Measurements from ENCODE around the gene SASH3.

DNA sequence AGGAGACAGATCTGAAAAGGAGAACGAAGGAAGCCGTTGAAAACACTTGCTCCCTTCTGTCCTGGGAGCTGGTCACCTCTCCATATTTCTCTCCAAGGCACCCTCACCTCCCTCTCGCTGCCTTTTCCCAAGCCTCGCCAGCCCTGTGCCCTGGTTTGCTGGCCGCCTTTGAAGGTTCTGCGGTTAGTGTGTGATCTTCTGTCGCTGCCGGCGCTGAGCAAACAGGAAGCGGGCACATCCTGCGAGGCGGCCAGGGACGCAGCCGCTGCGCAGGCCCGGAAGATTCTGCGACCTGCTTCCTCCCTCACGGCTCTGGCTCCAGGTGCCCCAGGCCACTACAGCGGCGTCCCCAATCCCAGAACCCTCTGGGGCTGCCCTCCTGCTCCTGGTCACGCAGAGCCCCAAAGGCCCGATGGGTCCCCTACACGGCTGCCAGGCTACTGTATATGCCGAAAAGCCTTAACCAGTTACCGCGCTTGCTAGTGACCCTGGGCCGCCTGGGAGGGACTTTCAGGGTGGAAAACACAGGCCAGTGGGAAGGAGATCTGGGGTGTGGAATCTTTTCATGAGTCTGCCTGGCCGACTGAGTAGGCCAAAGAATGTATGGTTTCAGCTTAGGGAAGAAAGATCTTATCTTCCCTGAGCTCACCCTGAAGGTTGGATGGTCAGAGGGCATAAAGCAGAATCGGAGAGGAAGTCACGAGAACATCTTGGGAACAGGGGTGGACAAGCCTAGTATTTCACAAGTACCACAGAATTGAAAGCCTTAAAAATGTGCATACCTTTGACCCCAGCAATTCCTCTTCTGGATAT, 2.3 kb upstream of the SASH3 start:
- TF ChIP-seq CTCF (IDR thresholded peaks at IDR 0.05) = no peak
- TF ChIP-seq POLR2A (IDR thresholded peaks at IDR 0.05) = no peak
- peak in 1 of 2 donors; percentile 59 for TF ChIP-seq POLR2AphosphoS5 (IDR thresholded peaks at IDR 0.05; ENCODE audit: insufficient read depth in 1 of 2, low read depth in 1 of 2)

Data from vagina (tissue), 2 donors.